ENCODE measurements around the gene RAD23B. TPM values are rescaled to one million over a fixed set of nuclear protein-coding genes. Genes with fewer than 3 reads are reported as not detected.
"Not testable (repeated sequence)": the region's sequence is repeated elsewhere in the genome, so short reads cannot be mapped to it uniquely, and the experiment has no call there.

Gene RAD23B
- 165 TPM for total RNA-seq
- long read RNA-seq, partial matches to known transcripts, result 2 of 12 reads
- long read RNA-seq, other reads (novel, unspliced or antisense), result 10 of 12 reads

- peak; percentile 100 for DNase-seq (ENCODE audit: low spot score)
Observed at GRCh38 chr9:107282759-107283622, at the start of gene RAD23B. Gene RAD23B (plus strand): TSS chr9:107283279. CDS start chr9:107283630, 351 bp downstream.

GRCh38 chr9:107235765-107236442 lies 47.2 kb upstream of the RAD23B start:
- DNase-seq (ENCODE audit: low spot score), result no peak

GRCh38 chr9:107237873-107238272 lies 45.2 kb upstream of the RAD23B start:
- no peak for DNase-seq (ENCODE audit: low spot score)

GRCh38 chr9:107239474-107239873 lies 43.6 kb upstream of the RAD23B start:
- no peak for DNase-seq (ENCODE audit: low spot score)

GRCh38 chr9:107240260-107240659 lies 42.8 kb upstream of the RAD23B start:
- DNase-seq (ENCODE audit: low spot score), result no peak

- DNase-seq (ENCODE audit: low spot score), result no peak
Observed at GRCh38 chr9:107242073-107243030, 40.7 kb upstream of the RAD23B start.

GRCh38 chr9:107243742-107244141 lies 39.3 kb upstream of the RAD23B start:
- DNase-seq (ENCODE audit: low spot score), result no peak

GRCh38 chr9:107246259-107247254 lies 36.5 kb upstream of the RAD23B start:
- DNase-seq (ENCODE audit: low spot score), result no peak

- no peak for DNase-seq (ENCODE audit: low spot score)
Observed at GRCh38 chr9:107248714-107249113, 34.4 kb upstream of the RAD23B start.

- DNase-seq (ENCODE audit: low spot score), result no peak
Observed at GRCh38 chr9:107249131-107249533, 33.9 kb upstream of the RAD23B start.

- DNase-seq (ENCODE audit: low spot score), result no peak
Observed at GRCh38 chr9:107249665-107250285, 33.3 kb upstream of the RAD23B start.

GRCh38 chr9:107251756-107252322 lies 31.2 kb upstream of the RAD23B start:
- no peak for DNase-seq (ENCODE audit: low spot score)

- no peak for DNase-seq (ENCODE audit: low spot score)
Observed at GRCh38 chr9:107258919-107259318, 24.2 kb upstream of the RAD23B start.

- not testable (repeated sequence) for DNase-seq (ENCODE audit: low spot score)
Observed at GRCh38 chr9:107259751-107260313, 23.2 kb upstream of the RAD23B start.

GRCh38 chr9:107260437-107261081 lies 22.5 kb upstream of the RAD23B start:
- no peak for DNase-seq (ENCODE audit: low spot score)

GRCh38 chr9:107261106-107261505 lies 22.0 kb upstream of the RAD23B start:
- no peak for DNase-seq (ENCODE audit: low spot score)

- DNase-seq (ENCODE audit: low spot score), result no peak
Observed at GRCh38 chr9:107263289-107263688, 19.8 kb upstream of the RAD23B start.
